Upper lobe of left lung (tissue), 4 donors: Measurements from ENCODE around the gene TMEM250.

Source experiments
- CTCF ChIP-seq, 6 experiments: fragments of 450-650 bp in 4 of 6; fragments of 200-600 bp in 2 of 6; sonication (generic) in 2 of 6; IDR thresholded peaks; one replicate each; pipeline ENCODE4 v1.5.1; 2016 to 2019; ENCODE audit warnings: antibody characterized with exemption in 6 of 6
- POLR2A ChIP-seq, 4 donors: fragments of 450-650 bp; IDR thresholded peaks; one replicate each; pipeline ENCODE4 v1.5.1; 2016 to 2017; ENCODE audit warnings: antibody characterized with exemption in 4 of 4, mild to moderate bottlenecking in 2 of 4
- POLR2AphosphoS5 ChIP-seq, 2 donors: sonication (generic); formaldehyde crosslinking; IDR thresholded peaks; one replicate each; pipeline ENCODE4 v1.5.1; 2017; ENCODE audit warnings: antibody characterized with exemption in 2 of 2

GRCh38 chr9:136133959-136134484, 15.3 kb upstream of the TMEM250 start:
- TF ChIP-seq POLR2A (IDR thresholded peaks at IDR 0.05) (no peak), CTCF (IDR thresholded peaks at IDR 0.05) (no peak), POLR2AphosphoS5 (IDR thresholded peaks at IDR 0.05) (no peak)
